ENCODE results near the gene VPS39. TPM values are rescaled to one million over a fixed set of nuclear protein-coding genes. Genes with fewer than 3 reads are reported as not detected.

VPS39 gene
- polyA plus RNA-seq, 1 of the 3 experiments (the other 2 are of a cell fraction): 61.1 TPM

DNA sequence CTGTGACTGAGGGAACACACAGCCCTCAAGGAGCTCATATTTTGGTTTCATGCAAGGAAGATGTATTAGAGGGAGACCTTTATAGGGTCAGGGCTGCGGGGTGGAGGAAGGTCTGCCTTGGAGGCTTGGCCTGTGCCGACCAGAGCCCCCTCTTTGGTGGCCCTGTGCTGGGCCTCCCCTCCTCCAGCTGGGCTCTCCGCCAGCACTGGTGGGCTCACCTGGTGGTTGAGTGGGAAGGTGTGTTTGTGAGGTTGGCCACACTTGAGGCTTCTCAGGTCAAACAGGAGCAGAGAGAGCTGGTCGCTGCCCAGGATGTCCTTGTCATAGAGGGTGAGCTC, 54.3 kb downstream of the VPS39 start:
- no peaks in the 10 kb centered on the region for H3K27me3 ChIP-seq (ENCODE audit: insufficient read depth)
- no peak overlapping the region for H3K27ac ChIP-seq (ENCODE audit: low read depth in 2 of 2, low read length in 1 of 2)
- H3K9me2 ChIP-seq: no peaks in the 10 kb centered on the region
- H3K4me2 ChIP-seq: no peak overlapping the region
- no peak overlapping the region for H2AFZ ChIP-seq (ENCODE audit: low read depth)
- no peak for TF ChIP-seq ELF1 (IDR thresholded peaks at IDR 0.05)
- no peak for TF ChIP-seq CTCF (IDR thresholded peaks at IDR 0.05)
- TF ChIP-seq GATA2 (CRISPR knock-in tag; IDR thresholded peaks at IDR 0.05): no peak
- no peaks in the 10 kb centered on the region for H3K9me3 ChIP-seq
- 66% methylated on average over 2 of the region's 4 CpGs for WGBS (ENCODE audit: low lambda C conversion rate)
- CTCF ChIA-PET: interaction anchor here (1.0 to 4.1 kb wide), 3 partner anchors 15 to 164 kb away, joined by 3 to 28 read pairs (median 3); no protein-coding TSS in a partner anchor
- H3K79me2 ChIP-seq (ENCODE audit: insufficient read depth): no peaks in the 10 kb centered on the region
- no peak for DNase-seq
- peaks cover 9 to 14% of the 10 kb centered on the region in 2 experiments; a peak in 2 of 4 replicates for H3K4me1 ChIP-seq (ENCODE audit: control insufficient read depth in 1 of 2, insufficient read depth in 2 of 2, low read depth in 1 of 2, low read length in 1 of 2)
- H3F3A ChIP-seq (replicated peaks; ENCODE audit: insufficient read depth): peaks cover 9% of the 10 kb centered on the region
- H4K20me1 ChIP-seq (ENCODE audit: insufficient read depth): no peaks in the 10 kb centered on the region
- no peak overlapping the region for H3K4me3 ChIP-seq (ENCODE audit: low read depth in 2 of 2, low read length in 1 of 2)
- no peak overlapping the region for H3K9ac ChIP-seq
- POLR2A ChIA-PET: no interaction called here
- H3K36me3 ChIP-seq (replicated peaks in 1 of 2; ENCODE audit: control insufficient read depth in 1 of 2, insufficient read depth in 2 of 2, low read length in 1 of 2): peaks cover 0 to 2% of the 10 kb centered on the region in 2 experiments

- CTCF ChIA-PET: interaction anchor here (1.0 to 4.1 kb wide), 3 partner anchors 14 to 163 kb away, joined by 3 to 28 read pairs (median 3); no protein-coding TSS in a partner anchor
- no peak for DNase-seq
- Histone ChIP-seq H2AFZ (ENCODE audit: low read depth) (no peak overlapping the region), H3K4me1 (ENCODE audit: control insufficient read depth in 1 of 2, insufficient read depth in 2 of 2, low read depth in 1 of 2, low read length in 1 of 2) (peaks cover 3 to 12% of the 10 kb centered on the region in 2 experiments; a peak in 2 of 4 replicates), H3K79me2 (ENCODE audit: insufficient read depth) (no peaks in the 10 kb centered on the region), H3K27me3 (ENCODE audit: insufficient read depth) (no peaks in the 10 kb centered on the region), H3K4me2 (no peak overlapping the region), H3K9me2 (no peaks in the 10 kb centered on the region), H4K20me1 (ENCODE audit: insufficient read depth) (no peaks in the 10 kb centered on the region), H3K9ac (no peak overlapping the region), H3K36me3 (replicated peaks in 1 of 2; ENCODE audit: control insufficient read depth in 1 of 2, insufficient read depth in 2 of 2, low read length in 1 of 2) (no peaks in the 10 kb centered on the region), H3K27ac (ENCODE audit: low read depth in 2 of 2, low read length in 1 of 2) (no peak overlapping the region), H3F3A (replicated peaks; ENCODE audit: insufficient read depth) (peaks cover 3% of the 10 kb centered on the region), H3K9me3 (no peaks in the 10 kb centered on the region), H3K4me3 (ENCODE audit: low read depth in 2 of 2, low read length in 1 of 2) (no peak overlapping the region)
- POLR2A ChIA-PET: no interaction called here
- WGBS (ENCODE audit: low lambda C conversion rate): 72% methylated on average over 6 of the region's 11 CpGs
- TF ChIP-seq GATA2 (CRISPR knock-in tag; IDR thresholded peaks at IDR 0.05) (no peak), TAF1 (IDR thresholded peaks at IDR 0.05; ENCODE audit: borderline replicate concordance, low read depth, low read length) (no peak), FOSL2 (IDR thresholded peaks at IDR 0.05; ENCODE audit: borderline replicate concordance, low read depth) (no peak), RAD21 (IDR thresholded peaks at IDR 0.05; ENCODE audit: low read length) (no peak), EP300 (IDR thresholded peaks at IDR 0.05; ENCODE audit: borderline replicate concordance in 1 of 2, low read depth in 1 of 2, low read length in 1 of 2) (no peak), SIN3A (IDR thresholded peaks at IDR 0.05; ENCODE audit: borderline replicate concordance, low read depth, low read length) (no peak), CHD2 (IDR thresholded peaks at IDR 0.05; ENCODE audit: low read length, partially characterized antibody) (no peak), TCF12 (IDR thresholded peaks at IDR 0.05) (no peak), NFIC (IDR thresholded peaks at IDR 0.05; ENCODE audit: borderline replicate concordance) (no peak), TEAD4 (IDR thresholded peaks at IDR 0.05; ENCODE audit: borderline replicate concordance, insufficient read depth) (no peak), YY1 (IDR thresholded peaks at IDR 0.05; ENCODE audit: low read depth) (no peak), REST (IDR thresholded peaks at IDR 0.05; ENCODE audit: low read depth, low read length) (no peak), RCOR1 (IDR thresholded peaks at IDR 0.05; ENCODE audit: low read length) (no peak), RXRA (IDR thresholded peaks at IDR 0.05; ENCODE audit: borderline replicate concordance, low read depth) (no peak)
Observed at GRCh38 chr15:42152921-42153698, 55.0 kb downstream of the VPS39 start.
